HepG2 (cell line): ENCODE measurements around the gene C1QTNF1. TPM values are rescaled to one million over a fixed set of nuclear protein-coding genes. Genes with fewer than 3 reads are reported as not detected.

Source experiments
- EED ChIP-seq: sonication (generic); formaldehyde crosslinking; IDR thresholded peaks from 2 replicates; pipeline ENCODE4 v1.5.0; 2020; ENCODE audit warnings: mild to moderate bottlenecking, missing genetic modification reagents
- HDAC1 ChIP-seq: sonication (generic); formaldehyde crosslinking; IDR thresholded peaks from 2 replicates; pipeline ENCODE4 v1.5.1; 2020; ENCODE audit warnings: mild to moderate bottlenecking, missing genetic modification reagents
- HDAC6 ChIP-seq: fragments of 200-600 bp; sonication (generic); IDR thresholded peaks from 2 replicates; pipeline ENCODE4 v1.7.0; 2017; ENCODE audit warnings: mild to moderate bottlenecking, antibody characterized with exemption, low read length, low read depth
- HOMEZ ChIP-seq: IDR thresholded peaks from 2 replicates; pipeline ENCODE4 v1.6.1; 2016; ENCODE audit warnings: low read depth
- KAT7 ChIP-seq: IDR thresholded peaks from 2 replicates; pipeline ENCODE4 v1.6.1; 2018; ENCODE audit warnings: borderline replicate concordance, missing compliant biosample characterization
- MLXIP ChIP-seq: sonication (generic); formaldehyde crosslinking; IDR thresholded peaks from 2 replicates; pipeline ENCODE4 v1.9.0; 2021; ENCODE audit warnings: missing genetic modification reagents, borderline replicate concordance
- MTA1 ChIP-seq: sonication (generic); formaldehyde crosslinking; IDR thresholded peaks from 2 replicates; pipeline ENCODE4 v1.4.0; 2020; ENCODE audit warnings: missing genetic modification reagents, mild to moderate bottlenecking, borderline replicate concordance
- MXD4 ChIP-seq: IDR thresholded peaks from 2 replicates; pipeline ENCODE4 v1.6.1; 2016; ENCODE audit warnings: mild to moderate bottlenecking, missing biosample characterization, missing genetic modification reagents
- NKX3-1 ChIP-seq: sonication (generic); formaldehyde crosslinking; IDR thresholded peaks from 2 replicates; pipeline ENCODE4 v1.5.0; 2020; ENCODE audit warnings: missing genetic modification reagents
- NR3C1 ChIP-seq: sonication (generic); formaldehyde crosslinking; IDR thresholded peaks from 2 replicates; pipeline ENCODE4 v1.4.0; 2020; ENCODE audit warnings: missing genetic modification reagents
- PAF1 ChIP-seq: IDR thresholded peaks from 2 replicates; pipeline ENCODE4 v1.6.1; 2016; ENCODE audit warnings: missing genetic modification reagents, missing compliant biosample characterization
- RAD21 ChIP-seq: fragments of 450-650 bp; formaldehyde crosslinking; IDR thresholded peaks from 2 replicates; pipeline ENCODE4 v1.5.0; 2020; ENCODE audit warnings: mild to moderate bottlenecking
- RBFOX2 ChIP-seq: fragments of 200-400 bp; formaldehyde crosslinking; IDR thresholded peaks from 2 replicates; pipeline ENCODE4 v1.6.1; 2017; ENCODE audit warnings: low read depth, mild to moderate bottlenecking, low read length
- RFX1 ChIP-seq: fragments of 450-650 bp; IDR thresholded peaks from 2 replicates; pipeline ENCODE4 v1.6.1; 2017
- SNAPC2 ChIP-seq: sonication (generic); formaldehyde crosslinking; IDR thresholded peaks from 2 replicates; pipeline ENCODE4 v1.8.1; 2022; ENCODE audit warnings: mild to moderate bottlenecking, missing genetic modification reagents
- ZBTB14 ChIP-seq: sonication (generic); formaldehyde crosslinking; IDR thresholded peaks from 2 replicates; pipeline ENCODE4 v1.4.0; 2020; ENCODE audit warnings: missing genetic modification reagents
- ZBTB49 ChIP-seq: sonication (generic); formaldehyde crosslinking; IDR thresholded peaks from 2 replicates; pipeline ENCODE4 v1.4.0; 2020; ENCODE audit warnings: missing genetic modification reagents, borderline replicate concordance
- ZKSCAN5 ChIP-seq: sonication (generic); formaldehyde crosslinking; IDR thresholded peaks from 2 replicates; pipeline ENCODE4 v1.5.1; 2020; ENCODE audit warnings: mild to moderate bottlenecking, missing genetic modification reagents
- ZNF17 ChIP-seq: sonication (generic); formaldehyde crosslinking; IDR thresholded peaks from 2 replicates; pipeline ENCODE4 v1.5.0; 2020; ENCODE audit warnings: mild to moderate bottlenecking, missing genetic modification reagents
- ZNF496 ChIP-seq: sonication (generic); formaldehyde crosslinking; IDR thresholded peaks from 2 replicates; pipeline ENCODE4 v1.8.1; 2023; ENCODE audit warnings: mild to moderate bottlenecking, moderate library complexity, missing genetic modification reagents; ENCODE audit not compliant: insufficient replicate concordance
- ZNF772 ChIP-seq: sonication (generic); formaldehyde crosslinking; IDR thresholded peaks from 2 replicates; pipeline ENCODE4 v1.5.0; 2020; ENCODE audit warnings: mild to moderate bottlenecking, missing genetic modification reagents
- ZNF781 ChIP-seq: sonication (generic); formaldehyde crosslinking; IDR thresholded peaks from 2 replicates; pipeline ENCODE4 v1.5.1; 2020; ENCODE audit warnings: borderline replicate concordance, mild to moderate bottlenecking, missing genetic modification reagents; ENCODE audit errors: not compliant biosample characterization
- ZNF788 ChIP-seq: sonication (generic); formaldehyde crosslinking; IDR thresholded peaks from 2 replicates; pipeline ENCODE4 v1.5.0; 2020; ENCODE audit warnings: mild to moderate bottlenecking, missing genetic modification reagents, borderline replicate concordance
- polyA plus RNA-seq, 8 experiments: library from polyadenylated mRNA; depleted of rRNA in 3 of 8; stranded (reverse) in 7 of 8; unstranded in 1 of 8; fragments of >200 nt; fragmentation: Illumina TruSeq in 4 of 8; extraction: Trizol in 4 of 8; gene quantifications; 2 replicates each; pipeline versions ENCODE4 v1.2.1 to v1.2.3, GENCODE V29; 2011 to 2016; ENCODE audit warnings: low read depth in 4 of 8, missing spikeins in 1 of 8, mixed read lengths in 1 of 8; ENCODE audit not compliant: insufficient read depth in 1 of 8
- total RNA-seq, 5 experiments: library from RNA; depleted of rRNA; stranded (reverse); fragments of >200 nt; fragmentation: Illumina TruSeq; extraction: Trizol; gene quantifications; 2 replicates each; pipeline ENCODE4 v1.2.3, GENCODE V29; 2016; ENCODE audit warnings: low read depth in 1 of 5

The C1QTNF1 gene
- total and polyA plus RNA-seq, 2 of the 13 experiments (the other 11 are each of a cell fraction or from before 2014, with no cell fraction given), result 0.18 to 0.86 TPM

GRCh38 chr17:79027274-79027924 lies 3.4 kb downstream of the C1QTNF1 start (continued):
- TF ChIP-seq HOMEZ (CRISPR knock-in tag) (no peak; the same call in 1 of the 2 replicates), MXD4 (peak; percentile 66; the same call in 1 of the 2 replicates), ZBTB14 (CRISPR knock-in tag) (no peak), MLXIP (CRISPR knock-in tag) (no peak), RBFOX2 (peak; percentile 50), HDAC6 (no peak), RFX1 (no peak), KAT7 (no peak; the same call in 1 of the 2 replicates), RAD21 (CRISPR knock-in tag) (no peak; the same call in 1 of the 2 replicates), ZNF781 (CRISPR knock-in tag) (peak; percentile 36), MTA1 (CRISPR knock-in tag) (no peak), ZNF788 (CRISPR knock-in tag) (peak; percentile 74; the same call in 1 of the 2 replicates), HDAC1 (CRISPR knock-in tag) (no peak), SNAPC2 (CRISPR knock-in tag) (no peak), NR3C1 (CRISPR knock-in tag) (no peak), ZKSCAN5 (CRISPR knock-in tag) (no peak), EED (CRISPR knock-in tag) (peak; percentile 84; the same call in 1 of the 2 replicates), ZBTB49 (CRISPR knock-in tag) (no peak), ZNF772 (CRISPR knock-in tag) (no peak), ZNF17 (CRISPR knock-in tag) (0 out of 2 replicates have a peak, but pooled peaks have one; percentile 24), PAF1 (0 out of 2 replicates have a peak, but pooled peaks have one; percentile 57), ZNF496 (CRISPR knock-in tag) (no peak), NKX3-1 (CRISPR knock-in tag) (no peak)
